Gastroesophageal sphincter (tissue), 4 donors: ENCODE measurements around the gene P3R3URF. TPM values are rescaled to one million over a fixed set of nuclear protein-coding genes. Genes with fewer than 3 reads are reported as not detected.

Source experiments
- ATAC-seq: fragments of 150-250 bp; one replicate; pipeline ENCODE4 v1.9.1; 2016; ENCODE audit warnings: mild to moderate bottlenecking, moderate library complexity
- H3K27ac ChIP-seq, 4 donors: fragments of 200-600 bp; sonication (generic) in 3 of 4; 1 replicate in 3 of 4; 2 replicates in 1 of 4; pipeline ENCODE4 v1.5.1; 2016 to 2019
- H3K27me3 ChIP-seq: fragments of 200-600 bp; sonication (generic); one replicate; pipeline ENCODE4 v1.5.1; 2019
- H3K36me3 ChIP-seq, 2 donors: fragments of 200-600 bp; sonication (generic); one replicate each; pipeline ENCODE4 v1.5.1; 2019; ENCODE audit warnings: control low read depth in 1 of 2
- H3K4me1 ChIP-seq, 3 donors: fragments of 200-600 bp; sonication (generic); 1 replicate in 2 of 3; 2 replicates in 1 of 3; pipeline ENCODE4 v1.5.1; 2016 to 2019; ENCODE audit warnings: control low read depth in 2 of 3
- H3K4me3 ChIP-seq, 2 donors: fragments of 200-600 bp; sonication (generic); one replicate each; pipeline ENCODE4 v1.5.1; 2019; ENCODE audit warnings: mild to moderate bottlenecking in 1 of 2, moderate library complexity in 1 of 2
- H3K9me3 ChIP-seq, 3 donors: fragments of 200-600 bp; sonication (generic); one replicate each; pipeline ENCODE4 v1.5.1; 2017 to 2019; ENCODE audit warnings: control low read depth in 2 of 3
- CTCF ChIP-seq, 4 experiments: fragments of 200-600 bp in 2 of 4; fragments of 450-650 bp in 2 of 4; sonication (generic) in 1 of 4; IDR thresholded peaks; one replicate each; pipeline ENCODE4 v1.5.1; 2017 to 2019; ENCODE audit warnings: antibody characterized with exemption in 4 of 4, mild to moderate bottlenecking in 2 of 4, moderate library complexity in 2 of 4
- EP300 ChIP-seq: sonication (generic); formaldehyde crosslinking; IDR thresholded peaks from one replicate; pipeline ENCODE4 v1.6.1; 2017; ENCODE audit warnings: antibody characterized with exemption, mild to moderate bottlenecking
- POLR2A ChIP-seq, 2 donors: fragments of 450-650 bp; IDR thresholded peaks; one replicate each; pipeline ENCODE4 v1.6.1; 2017; ENCODE audit warnings: antibody characterized with exemption in 2 of 2, mild to moderate bottlenecking in 2 of 2, moderate library complexity in 1 of 2
- POLR2AphosphoS5 ChIP-seq: sonication (generic); formaldehyde crosslinking; IDR thresholded peaks from one replicate; pipeline ENCODE4 v1.6.1; 2017; ENCODE audit warnings: antibody characterized with exemption
- WGBS, 2 donors: methylation state at CpG; one replicate each; pipeline ENCODE4 v1.1.5; 2018; ENCODE audit warnings: low coverage in 1 of 2; 5-methylcytosine and 5-hydroxymethylcytosine counted together
- small RNA-seq, 4 donors: library from RNA; depleted of rRNA; stranded (forward); fragments of <200 nt; gene quantifications; one replicate each; pipeline ENCODE3, GENCODE V24; 2016
- total RNA-seq, 4 donors: library from RNA; depleted of rRNA; stranded (reverse); fragments of >200 nt; gene quantifications; one replicate each; pipeline ENCODE4 v1.1.0, GENCODE V29; 2016

Gene P3R3URF
- total RNA-seq, 4 donors from 2014 or later, result not detected

GRCh38 chr1:46130606-46131005, 45.7 kb downstream of the P3R3URF start:
- TF ChIP-seq POLR2A (IDR thresholded peaks at IDR 0.05), result no peak
- TF ChIP-seq CTCF (IDR thresholded peaks at IDR 0.05), result no peak
- no peak for TF ChIP-seq EP300
- no peak for TF ChIP-seq POLR2AphosphoS5
- peak overlapping the region in 3 of 4 donors; percentile 30 to 97 (median 96) for H3K27ac ChIP-seq
- H3K9me3 ChIP-seq, result no peaks in the 10 kb centered on the region
- no peaks in the 10 kb centered on the region for H3K36me3 ChIP-seq
- H3K4me3 ChIP-seq, result peak overlapping the region; percentile 68 to 94
- peaks cover 0 to 62% (median 7%) of the 10 kb centered on the region in 3 donors for H3K4me1 ChIP-seq
- 5 to 12% methylated on average over 5 of the region's 5 CpGs for WGBS, 2 donors
- no peak for ATAC-seq
- no peaks in the 10 kb centered on the region for H3K27me3 ChIP-seq

GRCh38 chr1:46130121-46130520, 46.2 kb downstream of the P3R3URF start:
- WGBS, 2 donors, result 6 to 50% methylated on average over 1 of the region's 1 CpG
- H3K4me3 ChIP-seq, result peak overlapping the region; percentile 68 to 94

GRCh38 chr1:46128344-46128743, 47.9 kb downstream of the P3R3URF start:
- 88% methylated on average over 2 of the region's 3 CpGs; no CpG with 5 or more reads in 1 of the 2 donors for WGBS, 2 donors
- H3K4me3 ChIP-seq, result peak overlapping the region in 1 of 2 donors; percentile 68
- ATAC-seq, result no peak
- peaks cover 0 to 40% (median 0%) of the 10 kb centered on the region in 3 donors for H3K4me1 ChIP-seq
- H3K27ac ChIP-seq, result no peak overlapping the region
- H3K9me3 ChIP-seq, result no peaks in the 10 kb centered on the region
- H3K36me3 ChIP-seq, result no peaks in the 10 kb centered on the region
- no peak for TF ChIP-seq POLR2A (IDR thresholded peaks at IDR 0.05)
- TF ChIP-seq POLR2AphosphoS5, result no peak
- no peak for TF ChIP-seq CTCF (IDR thresholded peaks at IDR 0.05)
- TF ChIP-seq EP300, result no peak
- H3K27me3 ChIP-seq, result no peaks in the 10 kb centered on the region

More at GRCh38 chr1:46130121-46130520, 46.2 kb downstream of the P3R3URF start:
- ATAC-seq, result no peak
- H3K36me3 ChIP-seq, result no peaks in the 10 kb centered on the region
- H3K27me3 ChIP-seq, result no peaks in the 10 kb centered on the region
- TF ChIP-seq EP300, result no peak
- TF ChIP-seq POLR2AphosphoS5, result no peak
- no peak for TF ChIP-seq POLR2A (IDR thresholded peaks at IDR 0.05)
- no peak for TF ChIP-seq CTCF (IDR thresholded peaks at IDR 0.05)
- peaks cover 0 to 57% (median 5%) of the 10 kb centered on the region in 3 donors for H3K4me1 ChIP-seq
- H3K9me3 ChIP-seq, result no peaks in the 10 kb centered on the region
- H3K27ac ChIP-seq, result peak overlapping the region in 2 of 4 donors; percentile 96 to 97

Small RNA genes lying within 50 kb of the gene (small RNA-seq; reads per million reads assigned to genes)
- gene AL672043.1, result 0 reads per million in 4 donors

Other genes starting within 250 kb of the P3R3URF start
- gene PIK3R3, start 43.9 kb downstream of the P3R3URF start, total RNA-seq, result 10 to 100 TPM; 21.7 to 34.7 (median 28.2) TPM
- 10 to 100 TPM in 1 of 4 donors, 1 to 10 TPM in 3; 1.0 to 11.0 (median 1.7) TPM for gene TSPAN1, start 1.4 kb downstream of the P3R3URF start, total RNA-seq
- gene POMGNT1, start 21.9 kb upstream of the P3R3URF start, total RNA-seq, result 10 to 100 TPM; 31.0 to 50.4 (median 38.2) TPM
- gene LURAP1, start 26.8 kb upstream of the P3R3URF start, total RNA-seq, result 10 to 100 TPM in 2 of 4 donors, 1 to 10 TPM in 2; 6.7 to 16.2 (median 9.9) TPM
- gene RAD54L, start 71.3 kb upstream of the P3R3URF start, total RNA-seq, result 1 to 10 TPM in 1 of 4 donors, not detected in 3; 9.2 TPM
- 10 to 100 TPM; 55.6 to 77.9 (median 66.7) TPM for gene LRRC41, start 127.1 kb upstream of the P3R3URF start, total RNA-seq
- 100 to 1,000 TPM; 202 to 421 (median 359) TPM for gene UQCRH, start 127.2 kb upstream of the P3R3URF start, total RNA-seq
- gene NSUN4, start 164.3 kb upstream of the P3R3URF start, total RNA-seq, result 10 to 100 TPM; 11.4 to 24.5 (median 18.4) TPM
- gene FAAH, start 217.8 kb upstream of the P3R3URF start, total RNA-seq, result 1 to 10 TPM; 6.8 to 8.1 (median 7.4) TPM